GM03348 (cell line): Measurements from ENCODE around the gene MIAT.

ENCODE experiments used
- DNase-seq: peaks from one replicate; pipeline ENCODE4 v3.0.0; 2012; ENCODE audit warnings: low spot score

Gene MIAT

GRCh38 chr22:26669060-26669481 lies 11.7 kb downstream of the MIAT start:
- peak; percentile 40 for DNase-seq

GRCh38 chr22:26670459-26670858 lies 13.1 kb downstream of the MIAT start:
- no peak for DNase-seq

GRCh38 chr22:26671317-26672059 lies 14.1 kb downstream of the MIAT start:
- DNase-seq, result no peak

GRCh38 chr22:26672060-26672471 lies 14.7 kb downstream of the MIAT start:
- no peak for DNase-seq

GRCh38 chr22:26672590-26673468 lies 15.4 kb downstream of the MIAT start:
- peak; percentile 93 for DNase-seq

- peak; percentile 28 for DNase-seq
Observed at GRCh38 chr22:26673486-26673885, 16.1 kb downstream of the MIAT start.

GRCh38 chr22:26674211-26675190 lies 17.1 kb downstream of the MIAT start:
- no peak for DNase-seq

- no peak for DNase-seq
Observed at GRCh38 chr22:26675687-26676268, 18.4 kb downstream of the MIAT start.

- no peak for DNase-seq
Observed at GRCh38 chr22:26677217-26677616, 19.8 kb downstream of the MIAT start.

GRCh38 chr22:26679003-26679629 lies 21.7 kb downstream of the MIAT start:
- DNase-seq, result peak; percentile 85

GRCh38 chr22:26680485-26680884 lies 23.1 kb downstream of the MIAT start:
- DNase-seq, result no peak

GRCh38 chr22:26681395-26681821 lies 24.0 kb downstream of the MIAT start:
- peak; percentile 82 for DNase-seq

GRCh38 chr22:26684168-26684567 lies 26.8 kb downstream of the MIAT start:
- no peak for DNase-seq

GRCh38 chr22:26685601-26686000 lies 28.2 kb downstream of the MIAT start:
- no peak for DNase-seq

GRCh38 chr22:26687439-26687838 lies 30.1 kb downstream of the MIAT start:
- no peak for DNase-seq

GRCh38 chr22:26689513-26690301 lies 32.3 kb downstream of the MIAT start:
- DNase-seq, result no peak

GRCh38 chr22:26690654-26691376 lies 33.4 kb downstream of the MIAT start:
- no peak for DNase-seq

GRCh38 chr22:26691377-26691716 lies 34.0 kb downstream of the MIAT start:
- no peak for DNase-seq

- DNase-seq, result no peak
Observed at GRCh38 chr22:26692215-26692614, 34.8 kb downstream of the MIAT start.

GRCh38 chr22:26697151-26697550 lies 39.8 kb downstream of the MIAT start:
- no peak for DNase-seq
